ENCODE results near the gene SPINK5. TPM values are rescaled to one million over a fixed set of nuclear protein-coding genes. Genes with fewer than 3 reads are reported as not detected.

Gene SPINK5
- polyA plus RNA-seq, 1 experiment: not detected

DNA sequence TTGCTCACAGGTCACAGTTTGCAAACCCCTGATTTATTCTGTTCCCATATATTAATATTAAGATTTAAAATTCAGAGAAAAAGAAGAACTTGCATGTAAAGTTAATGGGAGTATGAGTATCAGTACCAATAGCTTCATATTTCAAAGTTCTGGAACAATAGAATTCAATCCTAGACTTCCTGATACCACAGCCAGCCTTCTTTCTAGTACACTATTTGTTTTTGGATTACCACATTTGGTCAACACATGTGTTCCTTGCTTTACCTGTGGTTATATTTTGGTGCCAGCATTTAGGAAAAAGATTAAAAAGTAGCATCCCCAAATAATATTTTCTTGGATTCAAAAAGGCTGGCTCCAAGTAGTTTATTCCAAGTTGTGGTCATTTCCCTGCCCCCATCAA is 49.5 kb downstream of the SPINK5 start:
- no peaks in the 10 kb centered on the region for H3K36me3 ChIP-seq (ENCODE audit: control insufficient read depth, insufficient read depth, low read length)
- ChIA-PET CTCF (no interaction called here), POLR2A (no interaction called here)
- DNase-seq (ENCODE audit: low read depth): no peak
- no peaks in the 10 kb centered on the region for H3K27me3 ChIP-seq (ENCODE audit: control insufficient read depth, insufficient read depth, low read length)
- TF ChIP-seq, protein P1, sequence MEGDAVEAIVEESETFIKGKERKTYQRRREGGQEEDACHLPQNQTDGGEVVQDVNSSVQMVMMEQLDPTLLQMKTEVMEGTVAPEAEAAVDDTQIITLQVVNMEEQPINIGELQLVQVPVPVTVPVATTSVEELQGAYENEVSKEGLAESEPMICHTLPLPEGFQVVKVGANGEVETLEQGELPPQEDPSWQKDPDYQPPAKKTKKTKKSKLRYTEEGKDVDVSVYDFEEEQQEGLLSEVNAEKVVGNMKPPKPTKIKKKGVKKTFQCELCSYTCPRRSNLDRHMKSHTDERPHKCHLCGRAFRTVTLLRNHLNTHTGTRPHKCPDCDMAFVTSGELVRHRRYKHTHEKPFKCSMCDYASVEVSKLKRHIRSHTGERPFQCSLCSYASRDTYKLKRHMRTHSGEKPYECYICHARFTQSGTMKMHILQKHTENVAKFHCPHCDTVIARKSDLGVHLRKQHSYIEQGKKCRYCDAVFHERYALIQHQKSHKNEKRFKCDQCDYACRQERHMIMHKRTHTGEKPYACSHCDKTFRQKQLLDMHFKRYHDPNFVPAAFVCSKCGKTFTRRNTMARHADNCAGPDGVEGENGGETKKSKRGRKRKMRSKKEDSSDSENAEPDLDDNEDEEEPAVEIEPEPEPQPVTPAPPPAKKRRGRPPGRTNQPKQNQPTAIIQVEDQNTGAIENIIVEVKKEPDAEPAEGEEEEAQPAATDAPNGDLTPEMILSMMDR (IDR thresholded peaks at IDR 0.05; ENCODE audit: insufficient read depth, low read depth, low read length): no peak
- H3K4me3 ChIP-seq (ENCODE audit: low read depth, low read length): no peak overlapping the region

DNA sequence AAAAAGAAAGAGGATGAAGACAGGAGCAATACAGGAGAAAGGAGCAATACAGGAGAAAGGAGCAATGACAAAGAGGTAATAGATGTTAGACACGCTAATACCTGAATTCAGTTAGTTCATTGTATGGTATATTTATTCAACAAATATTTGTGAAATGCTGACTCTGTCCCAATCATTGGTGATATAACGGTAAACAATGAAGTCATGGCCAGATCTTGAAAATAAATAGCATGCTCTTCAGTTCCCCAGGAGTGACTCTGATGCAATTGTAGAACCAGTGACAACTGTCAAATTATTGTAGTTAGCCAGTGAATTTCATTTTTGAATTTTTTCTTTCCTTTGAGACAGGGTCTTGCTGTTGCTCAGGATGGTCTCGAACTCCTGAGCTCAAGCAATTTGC is 56.5 kb downstream of the SPINK5 start:
- TF ChIP-seq, protein P1 (IDR thresholded peaks at IDR 0.05; ENCODE audit: insufficient read depth, low read depth, low read length): no peak
- Histone ChIP-seq H3K36me3 (ENCODE audit: control insufficient read depth, insufficient read depth, low read length) (no peaks in the 10 kb centered on the region), H3K4me3 (ENCODE audit: low read depth, low read length) (no peak overlapping the region), H3K27me3 (ENCODE audit: control insufficient read depth, insufficient read depth, low read length) (no peaks in the 10 kb centered on the region)
- ChIA-PET CTCF (no interaction called here), POLR2A (no interaction called here)
- DNase-seq (ENCODE audit: low read depth): no peak

DNA sequence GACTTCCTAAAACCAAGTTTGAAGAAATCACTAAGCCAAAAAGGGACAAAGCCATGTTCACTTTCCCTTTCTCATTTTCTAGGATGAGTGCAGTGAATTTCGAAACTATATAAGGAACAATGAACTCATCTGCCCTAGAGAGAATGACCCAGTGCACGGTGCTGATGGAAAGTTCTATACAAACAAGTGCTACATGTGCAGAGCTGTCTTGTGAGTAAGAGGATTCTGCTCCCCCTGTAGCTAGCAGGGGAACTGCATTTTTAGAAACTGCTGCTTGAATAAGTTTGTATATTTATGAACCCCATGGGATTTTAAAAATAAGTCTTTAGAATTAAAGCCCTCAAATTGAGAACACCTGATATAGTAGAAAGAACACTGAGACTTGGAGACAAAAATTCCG is 61.9 kb downstream of the SPINK5 start:
- POLR2A ChIA-PET: no interaction called here
- TF ChIP-seq, protein P1 (IDR thresholded peaks at IDR 0.05; ENCODE audit: insufficient read depth, low read depth, low read length): no peak; the same call in 1 of the 2 replicates
- Histone ChIP-seq H3K27me3 (ENCODE audit: control insufficient read depth, insufficient read depth, low read length) (no peaks in the 10 kb centered on the region), H3K36me3 (ENCODE audit: control insufficient read depth, insufficient read depth, low read length) (no peaks in the 10 kb centered on the region), H3K4me3 (ENCODE audit: low read depth, low read length) (no peak overlapping the region)
- CTCF ChIA-PET: interaction anchor here (0.6 kb wide), 1 partner anchor 30 kb away, joined by 3 read pairs; no protein-coding TSS in a partner anchor
- DNase-seq (ENCODE audit: low read depth): no peak

DNA sequence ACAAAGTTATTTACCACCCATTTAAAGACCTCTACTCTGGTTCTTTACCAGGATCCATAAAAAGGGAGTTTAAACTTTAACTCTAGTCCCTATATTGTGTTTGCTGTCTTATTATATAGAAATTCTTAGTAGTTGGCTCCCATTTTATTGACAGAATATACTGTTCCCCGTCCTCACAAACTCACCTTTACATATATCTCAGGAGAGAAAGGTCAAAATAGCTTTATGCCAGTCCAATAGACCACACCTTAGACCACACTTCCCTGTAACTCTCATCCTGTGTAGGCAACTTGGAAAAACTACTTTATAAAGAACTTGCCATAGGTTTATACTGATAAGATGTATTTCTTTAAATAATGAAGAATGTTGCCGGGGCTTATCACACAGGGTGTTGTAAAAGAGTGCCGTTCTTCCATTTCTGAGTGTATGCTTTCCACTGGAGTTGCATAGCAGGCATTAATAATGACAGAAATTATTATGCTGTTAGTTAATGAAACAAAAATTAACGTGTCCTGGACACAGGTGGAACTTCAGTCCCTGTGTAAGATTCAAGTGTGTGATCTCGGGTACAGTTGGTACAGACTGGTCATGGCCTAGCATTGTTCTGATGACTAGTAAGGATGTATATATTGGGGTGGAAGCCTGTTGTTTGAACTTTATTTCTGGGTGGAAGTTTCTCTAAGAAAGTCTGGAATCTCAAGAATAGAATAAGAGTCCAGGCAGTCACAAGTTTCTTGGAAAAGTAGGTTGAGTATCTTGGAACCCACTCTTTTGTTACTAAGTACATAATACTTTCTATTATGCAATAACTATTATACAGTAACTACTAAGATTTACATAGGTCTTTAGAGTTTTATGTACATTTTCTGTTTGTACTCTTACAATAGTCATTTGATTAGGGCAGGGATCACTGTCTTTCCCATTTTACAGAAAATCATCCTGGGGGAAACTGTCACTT is 71.6 kb downstream of the SPINK5 start:
- no peak for DNase-seq (ENCODE audit: low read depth)
- CTCF ChIA-PET: interaction anchor here (1.0 kb wide), 1 partner anchor 13 kb away, joined by 3 read pairs; no protein-coding TSS in a partner anchor
- POLR2A ChIA-PET: no interaction called here

DNA sequence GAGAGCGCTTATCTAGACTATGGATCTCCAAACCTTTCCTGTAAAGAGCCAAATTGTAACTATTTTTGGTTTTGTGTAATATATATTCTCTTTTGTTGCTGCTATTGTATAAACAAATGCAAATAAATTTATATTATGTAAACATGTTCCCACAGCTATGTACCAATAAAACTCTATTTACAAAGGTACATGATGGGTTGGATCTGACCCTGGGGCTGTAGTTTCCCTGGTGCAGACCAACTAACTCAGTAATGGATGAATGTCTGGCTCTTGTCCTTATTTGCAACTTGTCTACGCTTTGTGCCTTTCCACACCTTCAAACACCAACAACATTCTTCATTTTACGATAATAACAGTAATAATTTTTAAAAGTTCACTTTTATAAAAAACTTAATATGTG is 77.1 kb downstream of the SPINK5 start:
- no peaks in the 10 kb centered on the region for H3K27me3 ChIP-seq (ENCODE audit: control insufficient read depth, insufficient read depth, low read length)
- TF ChIP-seq, protein P1 (IDR thresholded peaks at IDR 0.05; ENCODE audit: insufficient read depth, low read depth, low read length): no peak
- CTCF ChIA-PET: interaction anchor here (0.6 to 0.7 kb wide), 2 partner anchors 14 to 23 kb away, joined by 3 read pairs; no protein-coding TSS in a partner anchor

More for the DNA sequence above, 71.6 kb downstream of the SPINK5 start:
- H3K27me3 ChIP-seq (ENCODE audit: control insufficient read depth, insufficient read depth, low read length): no peaks in the 10 kb centered on the region
- no peaks in the 10 kb centered on the region for H3K36me3 ChIP-seq (ENCODE audit: control insufficient read depth, insufficient read depth, low read length)
- TF ChIP-seq, protein P1 (IDR thresholded peaks at IDR 0.05; ENCODE audit: insufficient read depth, low read depth, low read length): no peak
- no peak overlapping the region for H3K4me3 ChIP-seq (ENCODE audit: low read depth, low read length)

More for the DNA sequence above, 77.1 kb downstream of the SPINK5 start:
- H3K36me3 ChIP-seq (ENCODE audit: control insufficient read depth, insufficient read depth, low read length): no peaks in the 10 kb centered on the region
- POLR2A ChIA-PET: no interaction called here
- no peak for DNase-seq (ENCODE audit: low read depth)
- H3K4me3 ChIP-seq (ENCODE audit: low read depth, low read length): no peak overlapping the region
